Glutamatergic neuron (in vitro differentiated cells): ENCODE results near the gene GAB2. TPM values are rescaled to one million over a fixed set of nuclear protein-coding genes. Genes with fewer than 3 reads are reported as not detected.

Experiments used
- DNase-seq: peaks from one replicate; pipeline ENCODE4 v3.0.0; 2022
- H3K27ac Mint-ChIP-seq: one replicate; pipeline ENCODE4 v1.8.0; 2020; ENCODE audit warnings: mild to moderate bottlenecking, mixed read lengths, inconsistent platforms; ENCODE audit not compliant: unreplicated experiment
- H3K27me3 Mint-ChIP-seq: one replicate; pipeline ENCODE4 v1.8.0; 2020; ENCODE audit warnings: mild to moderate bottlenecking, moderate library complexity, mixed read lengths, inconsistent platforms; ENCODE audit not compliant: unreplicated experiment
- H3K36me3 Mint-ChIP-seq: one replicate; pipeline ENCODE4 v1.8.0; 2020; ENCODE audit warnings: mild to moderate bottlenecking, mixed read lengths, inconsistent platforms; ENCODE audit not compliant: unreplicated experiment
- H3K4me1 Mint-ChIP-seq: one replicate; pipeline ENCODE4 v1.8.0; 2020; ENCODE audit warnings: mild to moderate bottlenecking, low read depth, mixed read lengths, inconsistent platforms; ENCODE audit not compliant: unreplicated experiment
- H3K4me3 Mint-ChIP-seq: one replicate; pipeline ENCODE4 v1.8.0; 2020; ENCODE audit warnings: mild to moderate bottlenecking, mixed read lengths, inconsistent platforms; ENCODE audit not compliant: unreplicated experiment
- H3K9me3 Mint-ChIP-seq: one replicate; pipeline ENCODE4 v1.8.0; 2020; ENCODE audit warnings: mild to moderate bottlenecking, moderate library complexity, mixed read lengths, inconsistent platforms; ENCODE audit not compliant: unreplicated experiment
- total RNA-seq: library from RNA; stranded (reverse); fragmentation: NEBNext Ultra II Directional; extraction: Animal tissue kit (Norgen Biotek cat#: 25700); gene quantifications from one replicate; pipeline ENCODE4 v1.2.1, GENCODE V29; 2021; ENCODE audit not compliant: unreplicated experiment
- TF ChIP-seq, protein P1 (sequence below): fragments of 200-600 bp; sonication (generic); IDR thresholded peaks from one replicate; pipeline ENCODE4 v1.5.0; 2021; ENCODE audit not compliant: partially characterized antibody, unreplicated experiment

The GAB2 gene
- total RNA-seq, 1 donor from 2014 or later, result 87.9 TPM

DNA sequence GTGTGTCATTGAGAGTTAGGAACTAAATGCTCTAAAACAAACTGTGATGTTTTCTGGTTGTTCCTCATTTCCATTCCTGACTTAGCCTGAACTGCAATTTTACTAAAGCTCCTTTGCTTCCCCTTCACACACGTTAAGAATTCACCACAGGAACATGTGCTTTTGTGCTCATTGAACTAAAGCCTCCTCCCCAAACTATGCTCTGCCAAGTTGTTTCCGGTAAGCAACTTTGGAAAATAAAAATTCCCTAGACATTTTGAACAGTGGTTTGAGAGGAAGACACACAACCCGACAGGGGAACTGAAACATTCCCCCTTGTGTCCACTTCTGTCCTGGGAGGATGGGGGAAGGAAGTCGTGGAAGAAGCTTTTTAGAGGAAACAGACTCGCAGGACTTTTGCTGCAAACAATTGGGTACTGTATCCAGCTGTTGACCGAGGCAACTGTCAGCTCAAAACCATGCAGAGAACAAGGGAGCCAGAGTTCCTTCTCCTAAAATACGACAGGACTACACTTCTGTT lies 66.9 kb downstream of the GAB2 start:
- Mint-ChIP-seq H3K27ac (peak overlapping the region; percentile 91), H3K4me1 (peaks cover 40% of the 10 kb centered on the region), H3K9me3 (peaks cover 9% of the 10 kb centered on the region), H3K4me3 (peak overlapping the region; percentile 74), H3K27me3 (peaks cover 10% of the 10 kb centered on the region), H3K36me3 (no peaks in the 10 kb centered on the region)
- no peak for DNase-seq
- TF ChIP-seq, protein P1, sequence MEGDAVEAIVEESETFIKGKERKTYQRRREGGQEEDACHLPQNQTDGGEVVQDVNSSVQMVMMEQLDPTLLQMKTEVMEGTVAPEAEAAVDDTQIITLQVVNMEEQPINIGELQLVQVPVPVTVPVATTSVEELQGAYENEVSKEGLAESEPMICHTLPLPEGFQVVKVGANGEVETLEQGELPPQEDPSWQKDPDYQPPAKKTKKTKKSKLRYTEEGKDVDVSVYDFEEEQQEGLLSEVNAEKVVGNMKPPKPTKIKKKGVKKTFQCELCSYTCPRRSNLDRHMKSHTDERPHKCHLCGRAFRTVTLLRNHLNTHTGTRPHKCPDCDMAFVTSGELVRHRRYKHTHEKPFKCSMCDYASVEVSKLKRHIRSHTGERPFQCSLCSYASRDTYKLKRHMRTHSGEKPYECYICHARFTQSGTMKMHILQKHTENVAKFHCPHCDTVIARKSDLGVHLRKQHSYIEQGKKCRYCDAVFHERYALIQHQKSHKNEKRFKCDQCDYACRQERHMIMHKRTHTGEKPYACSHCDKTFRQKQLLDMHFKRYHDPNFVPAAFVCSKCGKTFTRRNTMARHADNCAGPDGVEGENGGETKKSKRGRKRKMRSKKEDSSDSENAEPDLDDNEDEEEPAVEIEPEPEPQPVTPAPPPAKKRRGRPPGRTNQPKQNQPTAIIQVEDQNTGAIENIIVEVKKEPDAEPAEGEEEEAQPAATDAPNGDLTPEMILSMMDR, result no peak

DNA sequence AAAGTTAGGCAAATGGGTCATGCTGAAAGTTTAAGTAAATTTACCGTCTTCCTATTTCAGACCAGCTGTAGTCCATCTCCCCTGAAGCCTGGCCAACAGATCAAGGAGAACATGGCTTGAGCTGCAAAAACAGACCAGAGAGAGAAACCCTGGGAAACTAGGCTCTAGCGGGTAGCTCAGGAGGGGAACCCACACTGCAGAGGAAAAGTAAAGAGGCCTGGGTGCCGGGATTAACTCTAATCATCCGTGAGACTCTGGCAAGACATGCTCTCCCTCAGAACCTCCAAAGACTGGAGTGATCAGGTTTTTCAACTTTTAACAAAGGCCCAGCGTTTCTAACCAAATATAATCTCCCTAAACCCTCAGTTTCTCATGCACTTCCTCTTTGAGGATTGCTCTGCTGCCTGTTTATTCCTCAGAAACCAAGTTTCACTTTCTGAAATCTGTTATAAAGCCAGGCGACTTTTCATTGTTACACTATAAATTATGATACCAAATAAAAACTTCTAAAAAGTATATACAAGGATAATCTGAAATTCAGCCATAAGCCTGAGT lies 67.5 kb downstream of the GAB2 start:
- H3K36me3 Mint-ChIP-seq, result no peaks in the 10 kb centered on the region
- H3K4me3 Mint-ChIP-seq, result peak overlapping the region; percentile 4
- DNase-seq, result no peak
- H3K27ac Mint-ChIP-seq, result no peak overlapping the region
- peaks cover 9% of the 10 kb centered on the region for H3K27me3 Mint-ChIP-seq
- H3K4me1 Mint-ChIP-seq, result peaks cover 41% of the 10 kb centered on the region
- H3K9me3 Mint-ChIP-seq, result peaks cover 9% of the 10 kb centered on the region
- TF ChIP-seq, protein P1, result no peak

DNA sequence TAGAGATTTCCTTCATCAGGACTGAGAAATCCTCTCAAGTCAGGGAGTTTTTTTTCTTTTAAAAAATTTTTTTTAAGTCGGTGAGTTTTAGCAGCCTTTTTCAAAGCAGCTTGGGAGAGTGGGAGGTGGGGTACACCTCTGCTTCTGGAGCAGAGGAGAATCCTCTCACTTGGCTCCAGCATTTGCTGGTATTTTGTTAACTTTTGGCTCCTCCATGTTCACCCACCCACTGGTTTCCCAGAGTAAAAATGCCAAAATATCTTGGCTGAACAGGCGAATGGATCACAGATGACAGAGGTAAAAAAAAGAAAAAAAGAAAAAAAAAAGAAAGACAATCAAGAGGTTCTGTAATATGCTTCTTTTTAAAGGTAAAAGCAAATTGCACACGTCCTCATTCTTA lies 68.0 kb downstream of the GAB2 start:
- H3K4me1 Mint-ChIP-seq, result peaks cover 37% of the 10 kb centered on the region
- peaks cover 8% of the 10 kb centered on the region for H3K27me3 Mint-ChIP-seq
- H3K4me3 Mint-ChIP-seq, result no peak overlapping the region
- TF ChIP-seq, protein P1, result no peak
- no peak for DNase-seq
- peaks cover 3% of the 10 kb centered on the region for H3K9me3 Mint-ChIP-seq
- no peak overlapping the region for H3K27ac Mint-ChIP-seq
- no peaks in the 10 kb centered on the region for H3K36me3 Mint-ChIP-seq

DNA sequence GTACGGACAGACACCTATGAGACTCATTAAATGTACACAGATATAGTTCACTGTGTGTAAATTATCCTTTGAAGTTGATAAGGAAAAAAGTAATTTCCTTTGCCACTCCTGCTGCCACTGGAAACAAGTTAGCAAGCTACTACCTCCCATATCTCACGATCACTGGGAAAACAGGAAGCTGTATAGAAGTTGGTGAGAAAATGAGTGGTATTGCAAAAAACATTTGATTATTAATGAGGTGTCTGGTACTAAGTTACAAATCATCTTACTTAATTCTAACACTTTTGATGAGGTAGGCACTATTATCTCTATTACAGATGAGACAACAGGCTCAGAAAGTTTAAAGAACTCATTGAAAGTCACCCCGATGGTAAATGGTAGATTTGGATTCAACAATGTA lies 68.5 kb downstream of the GAB2 start:
- Mint-ChIP-seq H3K4me3 (no peak overlapping the region), H3K27me3 (peaks cover 7% of the 10 kb centered on the region), H3K36me3 (no peaks in the 10 kb centered on the region), H3K4me1 (peaks cover 38% of the 10 kb centered on the region), H3K9me3 (no peaks in the 10 kb centered on the region), H3K27ac (no peak overlapping the region)
- TF ChIP-seq, protein P1, result no peak
- DNase-seq, result no peak

DNA sequence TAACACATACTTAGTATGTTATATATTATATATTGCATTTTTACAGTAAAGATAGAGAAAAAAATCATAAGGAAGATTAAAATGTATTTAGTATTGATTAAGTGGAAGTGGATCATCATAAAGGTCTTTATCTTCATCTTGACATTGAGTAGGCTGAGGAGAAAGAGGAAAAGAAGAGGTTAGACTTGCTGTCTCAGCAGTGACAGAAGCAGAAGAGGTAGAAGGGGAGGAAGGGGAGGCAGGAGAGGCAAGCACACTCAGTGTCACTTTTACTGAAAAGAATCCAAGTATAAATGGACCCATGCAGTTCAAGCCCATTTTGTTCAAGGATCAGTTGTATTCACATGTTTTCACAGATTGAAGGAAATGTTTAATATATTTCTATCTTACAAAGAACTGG lies 69.7 kb downstream of the GAB2 start:
- TF ChIP-seq, protein P1, result no peak
- Mint-ChIP-seq H3K4me1 (peaks cover 34% of the 10 kb centered on the region), H3K36me3 (no peaks in the 10 kb centered on the region), H3K27ac (no peak overlapping the region), H3K4me3 (no peak overlapping the region), H3K27me3 (peaks cover 7% of the 10 kb centered on the region), H3K9me3 (no peaks in the 10 kb centered on the region)
- no peak for DNase-seq
